OCI-M2 (cell line): Measurements from ENCODE around the gene NOL12.
"Not testable (repeated sequence)": the region's sequence is repeated elsewhere in the genome, so short reads cannot be mapped to it uniquely, and the experiment has no call there.

Experiments used
- DNase-seq: peaks from one replicate; lab custom pipeline; 2025; ENCODE audit not compliant: unreplicated experiment; lab: John Stamatoyannopoulos, UW

Gene NOL12

GRCh38 chr22:37686002-37686982 is at the start of gene NOL12:
TSS of gene NOL12 (plus strand) at chr22:37686343. CDS start at chr22:37686393, 50 bp downstream.
- peak; percentile 84 for DNase-seq

- DNase-seq: no peak
Observed at GRCh38 chr22:37636949-37637273, 49.2 kb upstream of the NOL12 start.

GRCh38 chr22:37638391-37639069 is 47.6 kb upstream of the NOL12 start:
- DNase-seq: no peak

GRCh38 chr22:37639070-37639760 is 46.9 kb upstream of the NOL12 start, which contains the start of gene SH3BP1:
TSS of gene SH3BP1 (plus strand) at chr22:37639669. CDS start at chr22:37639788, 119 bp downstream.
- no peak for DNase-seq

GRCh38 chr22:37639771-37640590 is 46.2 kb upstream of the NOL12 start:
- DNase-seq: no peak

- no peak for DNase-seq
Observed at GRCh38 chr22:37640591-37641560, 45.3 kb upstream of the NOL12 start.

- no peak for DNase-seq
Observed at GRCh38 chr22:37641561-37641949, 44.6 kb upstream of the NOL12 start.

GRCh38 chr22:37643225-37643847 is 42.8 kb upstream of the NOL12 start:
- DNase-seq: no peak

GRCh38 chr22:37647317-37647716 is 38.8 kb upstream of the NOL12 start:
- DNase-seq: no peak

GRCh38 chr22:37647928-37648327 is 38.2 kb upstream of the NOL12 start:
- DNase-seq: no peak

GRCh38 chr22:37650463-37651136 is 35.5 kb upstream of the NOL12 start:
- no peak for DNase-seq

GRCh38 chr22:37654563-37655251 is 31.4 kb upstream of the NOL12 start:
- no peak for DNase-seq

GRCh38 chr22:37655252-37655563 is 30.9 kb upstream of the NOL12 start:
- no peak for DNase-seq

GRCh38 chr22:37656583-37656982 is 29.6 kb upstream of the NOL12 start:
- not testable (repeated sequence) for DNase-seq

- no peak for DNase-seq
Observed at GRCh38 chr22:37657590-37658132, 28.5 kb upstream of the NOL12 start.

GRCh38 chr22:37658133-37659065 is 27.7 kb upstream of the NOL12 start, which contains the start of gene PDXP:
TSS of gene PDXP (plus strand) at chr22:37658723. CDS start at chr22:37658783, 60 bp downstream.
- peak; percentile 88 for DNase-seq
